ENCODE data around the gene OR2D2. TPM values are rescaled to one million over a fixed set of nuclear protein-coding genes. Genes with fewer than 3 reads are reported as not detected.

OR2D2 gene
- total and polyA plus RNA-seq, 10 of the 15 experiments (the other 5 are each of a cell fraction or from before 2014, with no cell fraction given), result not detected

DNA sequence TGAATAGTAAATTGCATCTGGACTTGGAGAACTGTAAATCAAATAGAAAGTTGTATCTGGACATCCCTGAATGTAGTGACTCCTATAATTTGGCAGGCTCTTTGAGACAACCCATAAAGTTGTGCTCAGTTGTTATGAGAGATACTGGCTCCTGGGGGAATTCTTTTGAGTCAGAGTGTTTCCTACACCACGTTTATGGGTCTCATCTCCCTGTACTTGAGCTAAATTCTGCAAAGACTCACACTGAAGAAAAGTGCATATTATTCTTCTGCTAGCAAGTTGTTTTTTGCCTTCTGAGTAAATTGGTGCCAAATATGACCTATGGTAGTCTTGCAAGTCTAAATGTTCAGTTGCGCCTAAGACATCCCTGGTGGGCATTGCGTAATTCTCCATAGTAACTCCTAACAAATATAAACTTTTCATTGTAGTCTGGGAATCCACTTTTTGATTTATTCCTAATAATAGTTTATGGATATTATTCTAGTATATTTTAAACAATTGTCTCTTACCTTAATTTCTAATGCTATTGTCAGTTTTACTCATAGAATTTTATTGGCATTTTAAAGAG, 38.9 kb upstream of the OR2D2 start (continued):
- TF ChIP-seq NFYB (IDR thresholded peaks at IDR 0.05; ENCODE audit: insufficient read depth, low read depth, low read length) (no peak), IKZF2 (IDR thresholded peaks at IDR 0.05) (no peak), CBX5 (IDR thresholded peaks at IDR 0.05; ENCODE audit: low read depth) (no peak), NRF1 (conservative IDR thresholded peaks at IDR 0.05; ENCODE audit: low read depth, low read length) (no peak)

DNA sequence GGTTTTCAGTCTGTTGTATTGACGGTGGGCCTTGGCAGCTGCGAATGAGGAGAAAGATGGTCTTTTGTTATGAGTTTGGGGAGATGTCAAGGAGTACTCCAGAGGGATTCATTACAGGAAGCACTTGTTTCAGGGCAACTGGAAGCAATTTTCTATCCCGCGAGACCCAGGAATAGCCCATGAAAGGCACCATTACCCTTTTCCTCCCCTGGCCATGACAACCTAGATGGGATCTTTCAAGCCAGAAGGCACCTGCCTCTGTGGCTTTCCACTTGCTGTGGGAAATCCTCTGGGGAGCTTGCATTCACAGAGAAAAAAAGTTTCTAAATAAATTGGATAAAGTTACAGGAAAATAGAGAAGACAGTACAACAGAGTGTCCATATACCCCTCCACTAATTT, 36.6 kb upstream of the OR2D2 start:
- FAIRE-seq (no peak), ATAC-seq (no peak), DNase-seq (ENCODE audit: low read depth, low spot score) (no peak)
- Histone ChIP-seq H3K27me3 (replicated peaks in 1 of 2; ENCODE audit: control insufficient read depth in 2 of 2, insufficient read depth in 2 of 2, low read length in 1 of 2) (peaks cover 0 to 4% of the 10 kb centered on the region in 2 experiments; a peak in 2 of 4 replicates), H3K79me2 (ENCODE audit: control insufficient read depth, insufficient read depth, low read length) (no peaks in the 10 kb centered on the region), H3K9ac (ENCODE audit: control insufficient read depth, insufficient read depth, low read length) (no peak overlapping the region), H3K4me3 (no peak overlapping the region), H3K9me3 (replicated peaks; ENCODE audit: control insufficient read depth, insufficient read depth, low read length) (no peaks in the 10 kb centered on the region), H3K4me1 (ENCODE audit: control insufficient read depth, insufficient read depth, low read length) (0 out of 2 replicates have a peak, but pooled peaks cover 6% of the 10 kb centered on the region), H3K27ac (ENCODE audit: control insufficient read depth, insufficient read depth) (no peak overlapping the region), H2AFZ (ENCODE audit: control insufficient read depth, low read depth, low read length) (no peak overlapping the region), H4K20me1 (ENCODE audit: control insufficient read depth, insufficient read depth) (no peaks in the 10 kb centered on the region), H3K36me3 (ENCODE audit: control insufficient read depth in 2 of 2, insufficient read depth in 2 of 2, low read length in 1 of 2) (no peaks in the 10 kb centered on the region), H3K4me2 (ENCODE audit: control insufficient read depth, insufficient read depth) (no peak overlapping the region)
- intact Hi-C loops (cut with micrococcal nuclease; ENCODE audit: unreplicated experiment) (no loop called here), in situ Hi-C loops (cut with MboI) (no loop called here)
- RAD21 ChIA-PET (ENCODE audit: unreplicated experiment), result interaction anchor here (0.7 kb wide), 1 partner anchor 403 kb away, joined by 3 read pairs; no protein-coding TSS in a partner anchor
- no TSS peak for BruUV-seq (replicated peaks)
- POLR2A ChIA-PET, result no interaction called here
- SMC1A ChIA-PET (ENCODE audit: uncharacterized antibody, unreplicated experiment), result interaction anchor here (0.6 kb wide), 1 partner anchor 10 kb away, joined by 3 read pairs; no protein-coding TSS in a partner anchor
- CTCF ChIA-PET, result no interaction called here
- WGBS (ENCODE audit: insufficient coverage, insufficient replicate concordance, low lambda C conversion rate, missing lambda C conversion rate), result 55% methylated on average over 4 of the region's 4 CpGs
- TF ChIP-seq MYC (IDR thresholded peaks at IDR 0.05; ENCODE audit: insufficient read depth, insufficient read length, insufficient replicate concordance, low read length, severe bottlenecking) (no peak), IKZF2 (IDR thresholded peaks at IDR 0.05) (no peak), CHD2 (IDR thresholded peaks at IDR 0.05; ENCODE audit: borderline replicate concordance, low read depth, low read length) (no peak), NR2F1 (conservative IDR thresholded peaks at IDR 0.05) (no peak), FOS (IDR thresholded peaks at IDR 0.05; ENCODE audit: borderline replicate concordance, extremely low read depth, insufficient read length) (no peak)
- TF ChIP-seq, protein P1, sequence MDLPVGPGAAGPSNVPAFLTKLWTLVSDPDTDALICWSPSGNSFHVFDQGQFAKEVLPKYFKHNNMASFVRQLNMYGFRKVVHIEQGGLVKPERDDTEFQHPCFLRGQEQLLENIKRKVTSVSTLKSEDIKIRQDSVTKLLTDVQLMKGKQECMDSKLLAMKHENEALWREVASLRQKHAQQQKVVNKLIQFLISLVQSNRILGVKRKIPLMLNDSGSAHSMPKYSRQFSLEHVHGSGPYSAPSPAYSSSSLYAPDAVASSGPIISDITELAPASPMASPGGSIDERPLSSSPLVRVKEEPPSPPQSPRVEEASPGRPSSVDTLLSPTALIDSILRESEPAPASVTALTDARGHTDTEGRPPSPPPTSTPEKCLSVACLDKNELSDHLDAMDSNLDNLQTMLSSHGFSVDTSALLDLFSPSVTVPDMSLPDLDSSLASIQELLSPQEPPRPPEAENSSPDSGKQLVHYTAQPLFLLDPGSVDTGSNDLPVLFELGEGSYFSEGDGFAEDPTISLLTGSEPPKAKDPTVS (IDR thresholded peaks at IDR 0.05; ENCODE audit: low read depth, low read length), result no peak
- TF ChIP-seq, protein P2, sequence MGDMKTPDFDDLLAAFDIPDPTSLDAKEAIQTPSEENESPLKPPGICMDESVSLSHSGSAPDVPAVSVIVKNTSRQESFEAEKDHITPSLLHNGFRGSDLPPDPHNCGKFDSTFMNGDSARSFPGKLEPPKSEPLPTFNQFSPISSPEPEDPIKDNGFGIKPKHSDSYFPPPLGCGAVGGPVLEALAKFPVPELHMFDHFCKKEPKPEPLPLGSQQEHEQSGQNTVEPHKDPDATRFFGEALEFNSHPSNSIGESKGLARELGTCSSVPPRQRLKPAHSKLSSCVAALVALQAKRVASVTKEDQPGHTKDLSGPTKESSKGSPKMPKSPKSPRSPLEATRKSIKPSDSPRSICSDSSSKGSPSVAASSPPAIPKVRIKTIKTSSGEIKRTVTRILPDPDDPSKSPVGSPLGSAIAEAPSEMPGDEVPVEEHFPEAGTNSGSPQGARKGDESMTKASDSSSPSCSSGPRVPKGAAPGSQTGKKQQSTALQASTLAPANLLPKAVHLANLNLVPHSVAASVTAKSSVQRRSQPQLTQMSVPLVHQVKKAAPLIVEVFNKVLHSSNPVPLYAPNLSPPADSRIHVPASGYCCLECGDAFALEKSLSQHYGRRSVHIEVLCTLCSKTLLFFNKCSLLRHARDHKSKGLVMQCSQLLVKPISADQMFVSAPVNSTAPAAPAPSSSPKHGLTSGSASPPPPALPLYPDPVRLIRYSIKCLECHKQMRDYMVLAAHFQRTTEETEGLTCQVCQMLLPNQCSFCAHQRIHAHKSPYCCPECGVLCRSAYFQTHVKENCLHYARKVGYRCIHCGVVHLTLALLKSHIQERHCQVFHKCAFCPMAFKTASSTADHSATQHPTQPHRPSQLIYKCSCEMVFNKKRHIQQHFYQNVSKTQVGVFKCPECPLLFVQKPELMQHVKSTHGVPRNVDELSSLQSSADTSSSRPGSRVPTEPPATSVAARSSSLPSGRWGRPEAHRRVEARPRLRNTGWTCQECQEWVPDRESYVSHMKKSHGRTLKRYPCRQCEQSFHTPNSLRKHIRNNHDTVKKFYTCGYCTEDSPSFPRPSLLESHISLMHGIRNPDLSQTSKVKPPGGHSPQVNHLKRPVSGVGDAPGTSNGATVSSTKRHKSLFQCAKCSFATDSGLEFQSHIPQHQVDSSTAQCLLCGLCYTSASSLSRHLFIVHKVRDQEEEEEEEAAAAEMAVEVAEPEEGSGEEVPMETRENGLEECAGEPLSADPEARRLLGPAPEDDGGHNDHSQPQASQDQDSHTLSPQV (IDR thresholded peaks at IDR 0.05), result no peak
- TF ChIP-seq, protein P3, sequence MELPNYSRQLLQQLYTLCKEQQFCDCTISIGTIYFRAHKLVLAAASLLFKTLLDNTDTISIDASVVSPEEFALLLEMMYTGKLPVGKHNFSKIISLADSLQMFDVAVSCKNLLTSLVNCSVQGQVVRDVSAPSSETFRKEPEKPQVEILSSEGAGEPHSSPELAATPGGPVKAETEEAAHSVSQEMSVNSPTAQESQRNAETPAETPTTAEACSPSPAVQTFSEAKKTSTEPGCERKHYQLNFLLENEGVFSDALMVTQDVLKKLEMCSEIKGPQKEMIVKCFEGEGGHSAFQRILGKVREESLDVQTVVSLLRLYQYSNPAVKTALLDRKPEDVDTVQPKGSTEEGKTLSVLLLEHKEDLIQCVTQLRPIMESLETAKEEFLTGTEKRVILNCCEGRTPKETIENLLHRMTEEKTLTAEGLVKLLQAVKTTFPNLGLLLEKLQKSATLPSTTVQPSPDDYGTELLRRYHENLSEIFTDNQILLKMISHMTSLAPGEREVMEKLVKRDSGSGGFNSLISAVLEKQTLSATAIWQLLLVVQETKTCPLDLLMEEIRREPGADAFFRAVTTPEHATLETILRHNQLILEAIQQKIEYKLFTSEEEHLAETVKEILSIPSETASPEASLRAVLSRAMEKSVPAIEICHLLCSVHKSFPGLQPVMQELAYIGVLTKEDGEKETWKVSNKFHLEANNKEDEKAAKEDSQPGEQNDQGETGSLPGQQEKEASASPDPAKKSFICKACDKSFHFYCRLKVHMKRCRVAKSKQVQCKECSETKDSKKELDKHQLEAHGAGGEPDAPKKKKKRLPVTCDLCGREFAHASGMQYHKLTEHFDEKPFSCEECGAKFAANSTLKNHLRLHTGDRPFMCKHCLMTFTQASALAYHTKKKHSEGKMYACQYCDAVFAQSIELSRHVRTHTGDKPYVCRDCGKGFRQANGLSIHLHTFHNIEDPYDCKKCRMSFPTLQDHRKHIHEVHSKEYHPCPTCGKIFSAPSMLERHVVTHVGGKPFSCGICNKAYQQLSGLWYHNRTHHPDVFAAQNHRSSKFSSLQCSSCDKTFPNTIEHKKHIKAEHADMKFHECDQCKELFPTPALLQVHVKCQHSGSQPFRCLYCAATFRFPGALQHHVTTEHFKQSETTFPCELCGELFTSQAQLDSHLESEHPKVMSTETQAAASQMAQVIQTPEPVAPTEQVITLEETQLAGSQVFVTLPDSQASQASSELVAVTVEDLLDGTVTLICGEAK (IDR thresholded peaks at IDR 0.05; ENCODE audit: borderline replicate concordance), result no peak

Measured in GM12878 (cell line).